GM21723 (cell line): ENCODE results near the gene ISOC2.
"Not testable (repeated sequence)": the region's sequence is repeated elsewhere in the genome, so short reads cannot be mapped to it uniquely, and the experiment has no call there.

Source experiments
- ATAC-seq: cut with Tn5 transposase; IDR thresholded peaks from one replicate; pipeline ENCODE4 v1.9.1; 2021; ENCODE audit warnings: mild to moderate bottlenecking, moderate library complexity; ENCODE audit not compliant: unreplicated experiment

ISOC2 gene

GRCh38 chr19:55461259-55461973, at the start of gene ISOC2:
ISOC2 (minus strand) TSS chr19:55461642; CDS start chr19:55456486, 5,156 bp downstream.
- ATAC-seq: peak; percentile 90

GRCh38 chr19:55508120-55508519, 46.7 kb upstream of the ISOC2 start:
- ATAC-seq: no peak

- no peak for ATAC-seq
Observed at GRCh38 chr19:55504981-55505380, 43.5 kb upstream of the ISOC2 start.

GRCh38 chr19:55504252-55504603, 42.8 kb upstream of the ISOC2 start:
- ATAC-seq: no peak

- peak; percentile 90 for ATAC-seq
Observed at GRCh38 chr19:55503502-55504251, 42.2 kb upstream of the ISOC2 start.

- no peak for ATAC-seq
Observed at GRCh38 chr19:55503157-55503501, 41.7 kb upstream of the ISOC2 start.

- no peak for ATAC-seq
Observed at GRCh38 chr19:55502197-55502952, 40.9 kb upstream of the ISOC2 start.

- no peak for ATAC-seq
Observed at GRCh38 chr19:55500368-55500952, 39.0 kb upstream of the ISOC2 start.

GRCh38 chr19:55498246-55498840, 36.9 kb upstream of the ISOC2 start:
- no peak for ATAC-seq

- ATAC-seq: no peak
Observed at GRCh38 chr19:55497763-55498162, 36.3 kb upstream of the ISOC2 start.

GRCh38 chr19:55496820-55497219, 35.4 kb upstream of the ISOC2 start:
- not testable (repeated sequence) for ATAC-seq

- ATAC-seq: no peak
Observed at GRCh38 chr19:55495646-55496349, 34.4 kb upstream of the ISOC2 start.

- no peak for ATAC-seq
Observed at GRCh38 chr19:55494172-55494761, 32.8 kb upstream of the ISOC2 start.

GRCh38 chr19:55493645-55494171, 32.3 kb upstream of the ISOC2 start:
- ATAC-seq: no peak

- no peak for ATAC-seq
Observed at GRCh38 chr19:55493052-55493644, 31.7 kb upstream of the ISOC2 start.

- no peak for ATAC-seq
Observed at GRCh38 chr19:55492362-55492944, 31.0 kb upstream of the ISOC2 start.

- no peak for ATAC-seq
Observed at GRCh38 chr19:55491546-55492360, 30.3 kb upstream of the ISOC2 start.
